SU-DHL-6 (cell line): ENCODE data around the gene ACCSL.

Experiments
- H2AFZ ChIP-seq: fragments of 200-600 bp; sonication (generic); 2 replicates; pipeline ENCODE4 v1.6.1; 2014; ENCODE audit warnings: low read depth, mild to moderate bottlenecking, moderate library complexity, mixed read lengths, antibody characterized with exemption, low read length; ENCODE audit not compliant: severe bottlenecking
- H3F3A ChIP-seq: fragments of 200-600 bp; shearing (Covaris generic); 2 replicates; pipeline ENCODE4 v1.6.0; 2016; ENCODE audit warnings: antibody characterized with exemption, mild to moderate bottlenecking; ENCODE audit not compliant: insufficient read depth
- H3K27ac ChIP-seq: fragments of 200-600 bp; sonication (generic); 2 replicates; pipeline ENCODE4 v1.5.1; 2016; ENCODE audit warnings: low read depth, mild to moderate bottlenecking, low read length, moderate library complexity, mixed read lengths
- H3K27me3 ChIP-seq: fragments of 200-600 bp; sonication (generic), shearing (Covaris generic); 2 replicates; pipeline ENCODE4 v1.6.0; 2014; ENCODE audit warnings: mild to moderate bottlenecking, low read length
- H3K36me3 ChIP-seq: fragments of 200-600 bp; sonication (generic); 2 replicates; pipeline ENCODE4 v1.6.1; 2014; ENCODE audit warnings: mild to moderate bottlenecking, low read length, mixed read lengths
- H3K4me2 ChIP-seq: fragments of 300-600, 200-600 bp; shearing (Covaris generic), sonication (generic); 2 replicates; pipeline ENCODE4 v1.6.0; 2014; ENCODE audit warnings: low read length, low read depth, mild to moderate bottlenecking; ENCODE audit not compliant: poor library complexity, severe bottlenecking
- H3K4me3 ChIP-seq: fragments of 200-600 bp; sonication (generic); 2 replicates; pipeline ENCODE4 v1.5.1; 2014; ENCODE audit warnings: antibody characterized with exemption, low read length, mild to moderate bottlenecking, mixed read lengths; ENCODE audit not compliant: insufficient read depth, poor library complexity, severe bottlenecking
- H3K79me2 ChIP-seq: fragments of 200-600 bp; sonication (generic); 2 replicates; pipeline ENCODE4 v1.6.1; 2014; ENCODE audit warnings: mild to moderate bottlenecking, low read length, moderate library complexity; ENCODE audit not compliant: insufficient read depth
- H3K9ac ChIP-seq: fragments of 200-600 bp; sonication (generic); 2 replicates; pipeline ENCODE4 v1.7.0; 2014; ENCODE audit warnings: mild to moderate bottlenecking, low read length
- H3K9me2 ChIP-seq: fragments of 200-600 bp; sonication (generic); replicated peaks from 2 replicates; pipeline ENCODE4 v1.6.1; 2014; ENCODE audit warnings: low read length; ENCODE audit not compliant: insufficient read depth
- H3K9me3 ChIP-seq: fragments of 200-600 bp; sonication (generic); 2 replicates; pipeline ENCODE4 v1.6.1; 2014; ENCODE audit warnings: low read length, mixed read lengths; ENCODE audit not compliant: insufficient read depth
- H4K20me1 ChIP-seq: fragments of 200-600 bp; sonication (generic); 2 replicates; pipeline ENCODE4 v1.6.1; 2014; ENCODE audit warnings: low read depth, mild to moderate bottlenecking, antibody characterized with exemption, low read length, moderate library complexity, mixed read lengths
- EZH2phosphoT487 ChIP-seq: fragments of 200-600 bp; sonication (generic), shearing (Covaris generic); conservative IDR thresholded peaks from 2 replicates; pipeline ENCODE4 v1.6.1; 2018; ENCODE audit warnings: mild to moderate bottlenecking, antibody characterized with exemption, low read length, moderate library complexity, mixed read lengths
- TF ChIP-seq, protein P1 (sequence below): fragments of 200-600 bp; sonication (generic); IDR thresholded peaks from one replicate; pipeline ENCODE4 v1.5.1; 2017; ENCODE audit warnings: antibody characterized with exemption, mild to moderate bottlenecking, low read length, moderate library complexity; ENCODE audit not compliant: insufficient read depth, poor library complexity, severe bottlenecking

Gene ACCSL

DNA sequence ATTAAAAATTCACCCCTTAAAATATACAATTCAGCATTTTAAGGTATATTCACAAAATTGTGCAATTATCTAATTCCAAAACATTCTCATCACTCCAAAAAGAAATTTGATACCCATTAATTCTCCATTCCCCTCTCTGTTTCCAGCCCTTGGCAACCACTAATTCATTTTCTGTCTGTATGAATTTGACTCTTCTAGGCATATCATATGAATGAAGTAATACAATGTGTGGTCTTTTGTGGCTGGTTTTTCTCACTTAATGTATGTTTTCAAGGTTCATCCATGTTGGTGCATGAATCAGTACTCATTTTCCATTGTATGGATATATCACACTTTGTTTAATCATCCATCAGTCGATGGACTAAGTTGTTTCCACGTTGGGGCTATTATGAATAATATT, 29.0 kb upstream of the ACCSL start:
- H4K20me1 ChIP-seq, result no peaks in the 10 kb centered on the region
- no peak overlapping the region for H3K27ac ChIP-seq
- no peak overlapping the region for H3K4me3 ChIP-seq
- no peaks in the 10 kb centered on the region for H3K9me2 ChIP-seq
- no peak overlapping the region for H3K4me2 ChIP-seq
- H3K27me3 ChIP-seq, result no peaks in the 10 kb centered on the region
- no peak overlapping the region for H2AFZ ChIP-seq
- H3K9ac ChIP-seq, result no peak overlapping the region
- no peaks in the 10 kb centered on the region for H3K9me3 ChIP-seq
- H3F3A ChIP-seq, result no peaks in the 10 kb centered on the region
- no peaks in the 10 kb centered on the region for H3K79me2 ChIP-seq
- no peak for TF ChIP-seq EZH2phosphoT487
- TF ChIP-seq, protein P1, sequence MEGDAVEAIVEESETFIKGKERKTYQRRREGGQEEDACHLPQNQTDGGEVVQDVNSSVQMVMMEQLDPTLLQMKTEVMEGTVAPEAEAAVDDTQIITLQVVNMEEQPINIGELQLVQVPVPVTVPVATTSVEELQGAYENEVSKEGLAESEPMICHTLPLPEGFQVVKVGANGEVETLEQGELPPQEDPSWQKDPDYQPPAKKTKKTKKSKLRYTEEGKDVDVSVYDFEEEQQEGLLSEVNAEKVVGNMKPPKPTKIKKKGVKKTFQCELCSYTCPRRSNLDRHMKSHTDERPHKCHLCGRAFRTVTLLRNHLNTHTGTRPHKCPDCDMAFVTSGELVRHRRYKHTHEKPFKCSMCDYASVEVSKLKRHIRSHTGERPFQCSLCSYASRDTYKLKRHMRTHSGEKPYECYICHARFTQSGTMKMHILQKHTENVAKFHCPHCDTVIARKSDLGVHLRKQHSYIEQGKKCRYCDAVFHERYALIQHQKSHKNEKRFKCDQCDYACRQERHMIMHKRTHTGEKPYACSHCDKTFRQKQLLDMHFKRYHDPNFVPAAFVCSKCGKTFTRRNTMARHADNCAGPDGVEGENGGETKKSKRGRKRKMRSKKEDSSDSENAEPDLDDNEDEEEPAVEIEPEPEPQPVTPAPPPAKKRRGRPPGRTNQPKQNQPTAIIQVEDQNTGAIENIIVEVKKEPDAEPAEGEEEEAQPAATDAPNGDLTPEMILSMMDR, result no peak
- no peaks in the 10 kb centered on the region for H3K36me3 ChIP-seq

DNA sequence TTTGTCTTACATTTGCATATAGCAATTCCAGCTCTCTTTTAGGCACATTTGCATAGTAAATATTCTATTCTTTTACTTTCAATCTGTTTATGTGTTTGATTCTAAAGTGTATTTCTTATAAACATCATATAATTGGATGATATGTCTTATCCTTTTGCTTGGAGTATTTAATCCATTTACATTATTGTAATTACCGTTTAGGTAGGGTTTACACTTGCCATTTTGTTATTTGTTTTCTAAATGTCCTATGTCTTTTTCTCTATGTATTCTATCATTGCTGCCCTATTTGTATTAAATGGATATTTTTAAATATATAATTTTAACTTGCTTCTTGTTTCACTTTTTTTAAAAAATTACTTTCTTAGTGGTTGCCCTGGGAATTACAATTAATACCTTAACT, 22.8 kb upstream of the ACCSL start:
- no peaks in the 10 kb centered on the region for H3F3A ChIP-seq
- H3K4me2 ChIP-seq, result no peak overlapping the region
- TF ChIP-seq, protein P1, result no peak
- TF ChIP-seq EZH2phosphoT487, result no peak
- no peaks in the 10 kb centered on the region for H4K20me1 ChIP-seq
- no peak overlapping the region for H3K27ac ChIP-seq
- no peak overlapping the region for H3K9ac ChIP-seq
- H3K27me3 ChIP-seq, result no peaks in the 10 kb centered on the region
- H3K9me2 ChIP-seq, result no peaks in the 10 kb centered on the region
- no peak overlapping the region for H3K4me3 ChIP-seq
- H3K9me3 ChIP-seq, result no peaks in the 10 kb centered on the region
- H3K79me2 ChIP-seq, result no peaks in the 10 kb centered on the region
- H3K36me3 ChIP-seq, result no peaks in the 10 kb centered on the region
- H2AFZ ChIP-seq, result no peak overlapping the region

DNA sequence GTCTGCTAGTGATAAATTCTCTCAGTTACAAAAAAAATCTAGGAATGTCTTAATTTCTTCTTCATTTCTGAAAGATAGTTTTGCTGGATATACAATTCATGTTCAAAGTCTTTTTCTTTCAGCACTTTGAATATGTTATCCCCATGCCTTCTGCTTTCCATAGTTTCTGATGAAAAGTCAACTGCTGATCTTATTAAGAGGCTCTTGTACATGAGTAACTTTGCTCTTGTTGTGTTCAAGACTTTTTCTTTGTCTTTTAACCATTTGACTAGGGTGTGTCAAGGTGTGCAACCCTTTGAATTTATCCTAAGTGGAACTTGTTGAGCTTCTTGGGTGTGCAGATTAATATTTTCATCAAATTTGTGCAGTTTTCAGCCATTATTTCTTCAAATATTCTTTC, 22.1 kb upstream of the ACCSL start:
- no peaks in the 10 kb centered on the region for H3K9me2 ChIP-seq
- TF ChIP-seq EZH2phosphoT487, result no peak
- no peak overlapping the region for H2AFZ ChIP-seq
- no peak overlapping the region for H3K9ac ChIP-seq
- H3K27ac ChIP-seq, result no peak overlapping the region
- no peak overlapping the region for H3K4me3 ChIP-seq
- H3K79me2 ChIP-seq, result no peaks in the 10 kb centered on the region
- no peaks in the 10 kb centered on the region for H3F3A ChIP-seq
- H3K36me3 ChIP-seq, result no peaks in the 10 kb centered on the region
- no peaks in the 10 kb centered on the region for H4K20me1 ChIP-seq
- H3K27me3 ChIP-seq, result no peaks in the 10 kb centered on the region
- H3K4me2 ChIP-seq, result no peak overlapping the region
- H3K9me3 ChIP-seq, result no peaks in the 10 kb centered on the region

DNA sequence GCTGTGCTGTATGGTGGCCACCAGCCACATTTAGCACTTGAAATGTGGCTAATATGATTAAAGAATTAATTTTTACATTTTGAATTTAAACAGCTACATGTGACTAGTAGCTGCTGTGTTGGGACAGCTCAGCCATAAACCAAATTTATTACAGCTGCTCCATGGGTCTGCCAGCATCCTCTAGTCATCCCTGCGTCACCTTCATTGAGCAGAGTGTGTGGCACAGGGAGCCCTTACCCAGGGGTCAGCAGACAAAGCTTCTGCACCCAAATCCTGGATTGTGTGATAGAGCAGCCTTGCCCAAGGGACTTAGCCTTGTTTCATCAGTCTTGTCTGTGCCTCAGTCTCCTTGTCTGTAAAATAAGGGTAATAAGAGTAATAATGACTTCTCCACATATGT, 19.4 kb upstream of the ACCSL start:
- no peak overlapping the region for H2AFZ ChIP-seq
- H3K9me3 ChIP-seq, result no peaks in the 10 kb centered on the region
- H3K4me2 ChIP-seq, result no peak overlapping the region
- no peaks in the 10 kb centered on the region for H4K20me1 ChIP-seq
- no peaks in the 10 kb centered on the region for H3K9me2 ChIP-seq
- no peaks in the 10 kb centered on the region for H3K79me2 ChIP-seq
- TF ChIP-seq EZH2phosphoT487, result no peak
- TF ChIP-seq, protein P1, result no peak
- no peaks in the 10 kb centered on the region for H3F3A ChIP-seq
- H3K36me3 ChIP-seq, result no peaks in the 10 kb centered on the region
- H3K4me3 ChIP-seq, result no peak overlapping the region
- H3K27me3 ChIP-seq, result no peaks in the 10 kb centered on the region
- no peak overlapping the region for H3K9ac ChIP-seq
- no peak overlapping the region for H3K27ac ChIP-seq
